HepG2 (cell line): Measurements from ENCODE around the gene API5. TPM values are rescaled to one million over a fixed set of nuclear protein-coding genes. Genes with fewer than 3 reads are reported as not detected.

Experiments
- BCL6 ChIP-seq: IDR thresholded peaks from 2 replicates; pipeline ENCODE4 v1.6.1; 2016; ENCODE audit warnings: missing genetic modification reagents, missing compliant biosample characterization
- CEBPB ChIP-seq: IDR thresholded peaks from 2 replicates; pipeline ENCODE4 v1.6.1; 2011; ENCODE audit warnings: low read depth, low read length, improper control_type of control experiment, borderline replicate concordance
- CREBL2 ChIP-seq: sonication (generic); formaldehyde crosslinking; IDR thresholded peaks from 2 replicates; pipeline ENCODE4 v1.8.1; 2023; ENCODE audit warnings: missing genetic modification reagents, mild to moderate bottlenecking, borderline replicate concordance
- DMTF1 ChIP-seq: sonication (generic); formaldehyde crosslinking; IDR thresholded peaks from 2 replicates; pipeline ENCODE4 v1.4.0; 2020; ENCODE audit warnings: mild to moderate bottlenecking, missing genetic modification reagents
- HES4 ChIP-seq: sonication (generic); formaldehyde crosslinking; IDR thresholded peaks from 2 replicates; pipeline ENCODE4 v1.9.0; 2021; ENCODE audit warnings: mild to moderate bottlenecking, missing genetic modification reagents, borderline replicate concordance
- KAT2B ChIP-seq: fragments of 150-350 bp; IDR thresholded peaks from 2 replicates; pipeline ENCODE4 v1.6.1; 2014; ENCODE audit warnings: low read depth, low read length, borderline replicate concordance
- MIXL1 ChIP-seq: IDR thresholded peaks from 2 replicates; pipeline ENCODE4 v1.6.1; 2016
- MTF1 ChIP-seq: sonication (generic); formaldehyde crosslinking; IDR thresholded peaks from 2 replicates; pipeline ENCODE4 v1.5.0; 2020; ENCODE audit warnings: missing genetic modification reagents
- MXD4 ChIP-seq: IDR thresholded peaks from 2 replicates; pipeline ENCODE4 v1.6.1; 2016; ENCODE audit warnings: mild to moderate bottlenecking, missing biosample characterization, missing genetic modification reagents
- PAF1 ChIP-seq: IDR thresholded peaks from 2 replicates; pipeline ENCODE4 v1.6.1; 2016; ENCODE audit warnings: missing genetic modification reagents, missing compliant biosample characterization
- TARDBP ChIP-seq: sonication (generic); formaldehyde crosslinking; IDR thresholded peaks from 2 replicates; pipeline ENCODE4 v1.8.0; 2022; ENCODE audit warnings: mild to moderate bottlenecking, missing genetic modification reagents
- ZEB1 ChIP-seq: IDR thresholded peaks from 2 replicates; pipeline ENCODE4 v1.6.1; 2012; ENCODE audit warnings: mild to moderate bottlenecking, low read depth, inconsistent platforms; ENCODE audit not compliant: insufficient replicate concordance
- ZNF280D ChIP-seq: sonication (generic); formaldehyde crosslinking; IDR thresholded peaks from 2 replicates; pipeline ENCODE4 v1.5.1; 2020; ENCODE audit warnings: mild to moderate bottlenecking, missing genetic modification reagents
- ZNF547 ChIP-seq: sonication (generic); formaldehyde crosslinking; IDR thresholded peaks from 2 replicates; pipeline ENCODE4 v1.5.1; 2020; ENCODE audit warnings: mild to moderate bottlenecking, missing genetic modification reagents
- ZNF557 ChIP-seq: sonication (generic); formaldehyde crosslinking; IDR thresholded peaks from 2 replicates; pipeline ENCODE4 v1.4.0; 2020; ENCODE audit warnings: missing genetic modification reagents
- ZNF567 ChIP-seq: sonication (generic); formaldehyde crosslinking; IDR thresholded peaks from 2 replicates; pipeline ENCODE4 v1.8.1; 2023; ENCODE audit warnings: mild to moderate bottlenecking, missing genetic modification reagents, borderline replicate concordance
- ZNF619 ChIP-seq: sonication (generic); formaldehyde crosslinking; IDR thresholded peaks from 2 replicates; pipeline ENCODE4 v1.4.0; 2020; ENCODE audit warnings: mild to moderate bottlenecking, missing genetic modification reagents
- ZNF703 ChIP-seq: sonication (generic); formaldehyde crosslinking; IDR thresholded peaks from 2 replicates; pipeline ENCODE4 v1.5.1; 2020; ENCODE audit warnings: missing genetic modification reagents, mild to moderate bottlenecking, moderate library complexity, borderline replicate concordance
- ZNF746 ChIP-seq: sonication (generic); formaldehyde crosslinking; IDR thresholded peaks from 2 replicates; pipeline ENCODE4 v1.8.0; 2022; ENCODE audit warnings: mild to moderate bottlenecking, missing genetic modification reagents
- polyA plus RNA-seq, 8 experiments: library from polyadenylated mRNA; depleted of rRNA in 3 of 8; stranded (reverse) in 7 of 8; unstranded in 1 of 8; fragments of >200 nt; fragmentation: Illumina TruSeq in 4 of 8; extraction: Trizol in 4 of 8; gene quantifications; 2 replicates each; pipeline versions ENCODE4 v1.2.1 to v1.2.3, GENCODE V29; 2011 to 2016; ENCODE audit warnings: low read depth in 4 of 8, missing spikeins in 1 of 8, mixed read lengths in 1 of 8; ENCODE audit not compliant: insufficient read depth in 1 of 8
- total RNA-seq, 5 experiments: library from RNA; depleted of rRNA; stranded (reverse); fragments of >200 nt; fragmentation: Illumina TruSeq; extraction: Trizol; gene quantifications; 2 replicates each; pipeline ENCODE4 v1.2.3, GENCODE V29; 2016; ENCODE audit warnings: low read depth in 1 of 5
- TF ChIP-seq, protein P1 (sequence below): fragments of 450-650 bp; IDR thresholded peaks from 2 replicates; pipeline ENCODE4 v1.6.1; 2016
- TF ChIP-seq, protein P2 (sequence below): IDR thresholded peaks from 2 replicates; pipeline ENCODE4 v1.6.1; 2016; ENCODE audit warnings: missing compliant biosample characterization, missing genetic modification reagents, borderline replicate concordance

The API5 gene
- total and polyA plus RNA-seq, 2 of the 13 experiments (the other 11 are each of a cell fraction or from before 2014, with no cell fraction given): 21.6 to 59.0 TPM

GRCh38 chr11:43311791-43312607 lies at the start of gene API5 (continued):
- TF ChIP-seq ZNF547 (CRISPR knock-in tag) (no peak; the same call in 1 of the 2 replicates), KAT2B (no peak), PAF1 (no peak), HES4 (no peak; the same call in 1 of the 2 replicates), MTF1 (CRISPR knock-in tag) (no peak), CEBPB (no peak), ZNF280D (CRISPR knock-in tag) (peak; percentile 75), TARDBP (CRISPR knock-in tag) (peak; percentile 92), ZNF703 (CRISPR knock-in tag) (0 out of 2 replicates have a peak, but pooled peaks have one; percentile 41), DMTF1 (no peak), BCL6 (CRISPR knock-in tag) (peak; percentile 57; the same call in 1 of the 2 replicates), ZNF557 (CRISPR knock-in tag) (peak; percentile 77; the same call in 1 of the 2 replicates), ZNF619 (CRISPR knock-in tag) (peak; percentile 47; the same call in 1 of the 2 replicates), MXD4 (CRISPR knock-in tag) (peak; percentile 67), ZNF567 (CRISPR knock-in tag) (no peak), ZNF746 (CRISPR knock-in tag) (0 out of 2 replicates have a peak, but pooled peaks have one; percentile 67), CREBL2 (no peak), ZEB1 (no peak), MIXL1 (CRISPR knock-in tag) (peak; percentile 78; the same call in 1 of the 2 replicates)
- TF ChIP-seq, protein P1, sequence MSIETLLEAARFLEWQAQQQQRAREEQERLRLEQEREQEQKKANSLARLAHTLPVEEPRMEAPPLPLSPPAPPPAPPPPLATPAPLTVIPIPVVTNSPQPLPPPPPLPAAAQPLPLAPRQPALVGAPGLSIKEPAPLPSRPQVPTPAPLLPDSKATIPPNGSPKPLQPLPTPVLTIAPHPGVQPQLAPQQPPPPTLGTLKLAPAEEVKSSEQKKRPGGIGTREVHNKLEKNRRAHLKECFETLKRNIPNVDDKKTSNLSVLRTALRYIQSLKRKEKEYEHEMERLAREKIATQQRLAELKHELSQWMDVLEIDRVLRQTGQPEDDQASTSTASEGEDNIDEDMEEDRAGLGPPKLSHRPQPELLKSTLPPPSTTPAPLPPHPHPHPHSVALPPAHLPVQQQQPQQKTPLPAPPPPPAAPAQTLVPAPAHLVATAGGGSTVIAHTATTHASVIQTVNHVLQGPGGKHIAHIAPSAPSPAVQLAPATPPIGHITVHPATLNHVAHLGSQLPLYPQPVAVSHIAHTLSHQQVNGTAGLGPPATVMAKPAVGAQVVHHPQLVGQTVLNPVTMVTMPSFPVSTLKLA: no peak
- TF ChIP-seq, protein P2, sequence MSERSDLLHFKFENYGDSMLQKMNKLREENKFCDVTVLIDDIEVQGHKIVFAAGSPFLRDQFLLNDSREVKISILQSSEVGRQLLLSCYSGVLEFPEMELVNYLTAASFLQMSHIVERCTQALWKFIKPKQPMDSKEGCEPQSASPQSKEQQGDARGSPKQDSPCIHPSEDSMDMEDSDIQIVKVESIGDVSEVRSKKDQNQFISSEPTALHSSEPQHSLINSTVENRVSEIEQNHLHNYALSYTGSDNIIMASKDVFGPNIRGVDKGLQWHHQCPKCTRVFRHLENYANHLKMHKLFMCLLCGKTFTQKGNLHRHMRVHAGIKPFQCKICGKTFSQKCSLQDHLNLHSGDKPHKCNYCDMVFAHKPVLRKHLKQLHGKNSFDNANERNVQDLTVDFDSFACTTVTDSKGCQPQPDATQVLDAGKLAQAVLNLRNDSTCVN: peak; percentile 60; the same call in 1 of the 2 replicates
